Breast epithelium (tissue), 3 donors: ENCODE measurements around the gene PRSS36.

Source experiments
- POLR2A ChIP-seq: fragments of 450-650 bp; IDR thresholded peaks from one replicate; pipeline ENCODE4 v1.6.1; 2016; ENCODE audit warnings: antibody characterized with exemption, mild to moderate bottlenecking, moderate library complexity
- POLR2AphosphoS5 ChIP-seq, 3 donors: sonication (generic); formaldehyde crosslinking; IDR thresholded peaks; one replicate each; pipeline ENCODE4 v1.6.1; 2017; ENCODE audit warnings: antibody characterized with exemption in 3 of 3
- TF ChIP-seq, protein P1 (sequence below), 3 donors: fragments of 450-650 bp; IDR thresholded peaks; one replicate each; pipeline ENCODE4 v1.5.1; 2016 to 2017; ENCODE audit warnings: antibody characterized with exemption in 3 of 3, mild to moderate bottlenecking in 3 of 3, moderate library complexity in 3 of 3

DNA sequence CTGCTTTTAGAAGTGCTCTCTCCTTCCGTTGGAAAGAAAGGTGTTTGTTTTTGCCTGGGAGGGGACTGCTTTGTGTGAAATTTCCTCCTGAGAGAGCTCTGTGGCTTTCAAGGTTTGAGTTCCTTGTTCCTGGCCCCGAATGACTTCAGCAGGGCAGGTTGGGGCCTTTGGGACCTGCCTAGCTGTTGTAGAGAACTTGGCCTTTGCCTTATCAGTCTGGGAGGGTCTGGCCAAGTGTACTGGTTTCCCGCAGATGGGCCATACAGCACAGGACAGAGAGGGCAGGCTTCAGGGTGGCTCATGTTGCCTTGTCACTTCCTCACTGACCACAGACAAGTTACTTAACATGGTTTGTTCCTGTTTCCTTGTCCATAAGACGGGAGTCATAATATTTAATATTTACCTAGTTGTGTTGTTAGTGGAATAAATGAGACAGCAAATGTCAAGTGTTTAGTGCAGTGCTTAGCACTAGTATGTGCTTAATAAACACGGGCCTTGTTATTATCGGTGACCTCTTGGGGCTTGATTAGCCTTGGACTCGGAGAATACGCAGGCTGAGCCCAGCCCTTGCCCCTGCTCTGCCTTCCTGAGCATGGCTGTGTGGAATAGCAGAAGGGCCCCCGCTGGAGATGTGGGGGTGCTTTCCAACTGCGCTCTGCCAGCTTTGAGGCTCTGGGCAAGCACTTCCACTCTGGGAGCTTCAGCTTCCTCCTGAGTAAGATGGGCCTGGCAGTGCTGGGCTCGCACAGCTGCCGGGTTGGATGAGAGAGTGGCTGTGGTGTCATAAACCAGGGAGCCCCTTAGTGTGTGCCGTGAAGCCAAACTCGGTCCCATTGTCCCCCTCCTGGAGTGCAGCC lies 20.9 kb downstream of the PRSS36 start:
- TF ChIP-seq, protein P1, sequence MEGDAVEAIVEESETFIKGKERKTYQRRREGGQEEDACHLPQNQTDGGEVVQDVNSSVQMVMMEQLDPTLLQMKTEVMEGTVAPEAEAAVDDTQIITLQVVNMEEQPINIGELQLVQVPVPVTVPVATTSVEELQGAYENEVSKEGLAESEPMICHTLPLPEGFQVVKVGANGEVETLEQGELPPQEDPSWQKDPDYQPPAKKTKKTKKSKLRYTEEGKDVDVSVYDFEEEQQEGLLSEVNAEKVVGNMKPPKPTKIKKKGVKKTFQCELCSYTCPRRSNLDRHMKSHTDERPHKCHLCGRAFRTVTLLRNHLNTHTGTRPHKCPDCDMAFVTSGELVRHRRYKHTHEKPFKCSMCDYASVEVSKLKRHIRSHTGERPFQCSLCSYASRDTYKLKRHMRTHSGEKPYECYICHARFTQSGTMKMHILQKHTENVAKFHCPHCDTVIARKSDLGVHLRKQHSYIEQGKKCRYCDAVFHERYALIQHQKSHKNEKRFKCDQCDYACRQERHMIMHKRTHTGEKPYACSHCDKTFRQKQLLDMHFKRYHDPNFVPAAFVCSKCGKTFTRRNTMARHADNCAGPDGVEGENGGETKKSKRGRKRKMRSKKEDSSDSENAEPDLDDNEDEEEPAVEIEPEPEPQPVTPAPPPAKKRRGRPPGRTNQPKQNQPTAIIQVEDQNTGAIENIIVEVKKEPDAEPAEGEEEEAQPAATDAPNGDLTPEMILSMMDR (IDR thresholded peaks at IDR 0.05), result no peak
- TF ChIP-seq POLR2AphosphoS5 (IDR thresholded peaks at IDR 0.05) (no peak), POLR2A (no peak)
